Stromal cell of bone marrow (primary cell): Measurements from ENCODE around the gene CHD5.

Experiments
- DNase-seq: peaks from one replicate; pipeline ENCODE4 v3.0.0-alpha.2; 2012; ENCODE audit warnings: low read depth

CHD5 gene

GRCh38 chr1:6154525-6155319 lies 25.4 kb downstream of the CHD5 start:
- DNase-seq = no peak

DNA sequence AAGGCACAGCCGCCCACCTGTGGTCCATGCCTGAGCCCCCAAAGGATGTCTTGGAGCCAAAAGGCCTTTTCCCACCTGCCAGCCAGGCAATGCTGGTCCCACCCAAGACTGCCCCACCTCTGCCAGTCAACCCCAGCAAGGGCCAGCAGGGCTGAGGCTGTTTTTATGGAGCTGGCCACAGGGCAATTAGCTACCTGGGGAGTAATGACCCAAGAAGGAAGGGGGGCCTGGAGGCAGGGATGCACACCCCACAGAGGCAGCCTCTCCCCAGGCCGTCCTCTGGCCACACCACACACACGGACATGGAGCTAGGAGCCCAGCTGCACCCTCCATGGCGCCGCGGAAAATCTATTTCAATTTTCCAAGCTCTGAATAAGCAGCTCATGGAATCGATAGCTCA lies 27.2 kb downstream of the CHD5 start:
- DNase-seq = no peak

DNA sequence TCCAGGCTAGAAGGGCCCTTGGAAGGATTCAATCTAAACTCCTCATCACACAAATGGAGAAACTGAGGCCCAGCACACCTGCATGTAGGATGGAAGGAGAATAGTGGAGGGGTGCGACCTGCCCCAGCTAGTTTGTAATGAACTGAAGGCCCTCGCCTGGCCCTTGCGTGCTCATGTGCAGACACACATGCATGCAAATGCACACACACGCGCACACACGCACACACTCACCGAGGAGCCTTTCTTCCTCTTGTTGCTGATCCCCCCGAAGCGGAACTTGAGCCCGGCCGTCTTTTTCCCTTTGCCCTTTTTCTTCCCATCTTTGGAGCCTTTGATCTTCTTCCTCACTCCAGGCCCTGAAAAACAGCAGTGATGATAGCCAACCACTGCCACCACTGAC lies 27.9 kb downstream of the CHD5 start:
- DNase-seq = no peak

- DNase-seq = no peak
These were observed 28.8 kb downstream of the CHD5 start for GRCh38 chr1:6151291-6151822.

- no peak for DNase-seq
These were observed 29.8 kb downstream of the CHD5 start for GRCh38 chr1:6150006-6150938.

- DNase-seq = no peak
These were observed 30.5 kb downstream of the CHD5 start for GRCh38 chr1:6149597-6149996.

- DNase-seq = no peak
These were observed 31.5 kb downstream of the CHD5 start for GRCh38 chr1:6148497-6149241.

DNA sequence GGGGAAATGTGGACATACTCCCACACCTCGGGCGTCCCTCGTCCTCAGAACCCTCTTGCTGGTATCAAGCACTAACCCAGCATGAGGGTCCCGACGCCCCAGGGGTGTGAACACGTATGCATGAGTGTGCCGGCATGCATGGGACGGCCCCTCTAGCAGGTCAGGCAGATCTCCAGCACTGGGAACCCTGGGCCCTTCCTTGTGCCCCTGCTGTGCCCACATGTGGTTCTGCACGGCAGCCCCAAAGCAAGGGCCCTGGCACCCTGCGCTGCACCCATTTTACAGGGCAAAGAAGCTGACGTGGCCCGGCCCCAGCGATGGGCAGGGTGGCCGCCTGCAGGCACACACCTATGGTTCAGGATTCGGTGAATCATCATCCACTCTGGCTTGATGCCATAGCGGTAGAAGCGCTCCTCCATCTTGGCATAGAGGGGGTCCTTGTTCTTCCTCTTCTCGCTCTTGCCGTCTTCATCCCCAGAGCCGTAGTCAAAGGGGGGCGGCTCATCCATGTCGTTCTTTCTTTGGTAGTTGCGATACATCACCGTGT lies 34.2 kb downstream of the CHD5 start:
- no peak for DNase-seq

GRCh38 chr1:6145396-6145750 lies 34.7 kb downstream of the CHD5 start:
- DNase-seq = no peak

GRCh38 chr1:6144647-6145395 lies 35.3 kb downstream of the CHD5 start:
- no peak for DNase-seq

- DNase-seq = no peak
These were observed 35.9 kb downstream of the CHD5 start for GRCh38 chr1:6144175-6144574.

DNA sequence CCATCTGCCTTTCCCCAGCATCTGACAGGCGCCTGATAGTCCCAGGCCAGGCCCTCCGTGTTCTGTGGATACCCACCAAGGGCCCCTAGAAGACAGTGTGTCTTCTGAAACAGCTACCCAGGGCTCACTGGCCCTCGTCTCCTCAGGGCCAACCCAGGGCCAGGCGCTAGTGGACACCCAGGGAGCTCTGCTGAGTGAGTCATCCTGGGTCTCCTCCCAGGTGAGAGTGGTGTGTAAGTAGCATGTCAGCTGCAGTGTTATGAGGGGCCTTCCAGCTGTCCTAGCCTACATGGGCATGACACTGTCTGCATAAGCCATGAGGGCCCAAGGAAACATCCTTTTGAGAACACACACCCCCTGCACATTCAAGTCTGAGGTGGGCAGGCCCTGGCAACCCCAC lies 36.7 kb downstream of the CHD5 start:
- DNase-seq = no peak

DNA sequence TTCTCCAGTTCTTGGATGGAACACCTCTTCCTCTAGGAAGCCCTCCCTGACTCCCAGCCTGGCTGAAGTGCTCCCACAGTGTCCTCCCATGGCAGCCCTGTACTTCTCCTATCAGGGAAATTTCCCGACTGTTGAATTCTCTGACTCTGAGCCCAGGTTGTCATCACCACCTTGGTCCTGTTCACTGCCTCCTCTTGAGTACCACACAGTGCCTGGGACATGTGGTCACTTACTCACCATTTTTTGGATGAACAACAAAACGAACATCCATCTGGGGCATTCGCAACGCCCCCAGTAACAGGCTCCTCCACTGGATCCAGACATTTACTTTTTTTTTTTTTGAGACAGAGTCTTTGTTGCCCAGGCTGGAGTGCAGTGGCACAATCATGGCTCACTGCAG lies 37.4 kb downstream of the CHD5 start:
- no peak for DNase-seq

- DNase-seq = no peak
These were observed 38.0 kb downstream of the CHD5 start for GRCh38 chr1:6142036-6142621.

- DNase-seq = no peak
These were observed 38.5 kb downstream of the CHD5 start for GRCh38 chr1:6141592-6141991.

DNA sequence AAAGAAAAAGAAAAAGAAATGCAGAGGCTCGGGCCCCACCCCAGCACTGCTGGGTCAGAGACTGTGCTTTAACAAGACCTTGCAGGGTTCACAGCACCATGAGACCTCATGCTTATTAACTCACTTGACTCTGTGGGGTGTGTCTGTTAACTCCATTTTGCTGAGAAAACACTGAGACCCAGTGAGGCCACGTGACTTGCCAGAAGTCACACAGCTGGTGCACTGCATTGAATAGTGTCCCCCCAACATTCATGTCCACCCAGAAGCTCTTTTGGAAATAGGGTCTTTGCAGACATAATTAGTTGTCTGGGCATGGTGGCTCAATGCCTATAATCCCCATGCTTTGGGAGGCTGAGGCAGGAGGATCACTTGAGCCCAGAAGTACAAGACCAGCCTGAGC lies 39.7 kb downstream of the CHD5 start:
- no peak for DNase-seq

- no peak for DNase-seq
These were observed 42.4 kb downstream of the CHD5 start for GRCh38 chr1:6137758-6138157.

- no peak for DNase-seq
These were observed 43.5 kb downstream of the CHD5 start for GRCh38 chr1:6136516-6137220.

DNA sequence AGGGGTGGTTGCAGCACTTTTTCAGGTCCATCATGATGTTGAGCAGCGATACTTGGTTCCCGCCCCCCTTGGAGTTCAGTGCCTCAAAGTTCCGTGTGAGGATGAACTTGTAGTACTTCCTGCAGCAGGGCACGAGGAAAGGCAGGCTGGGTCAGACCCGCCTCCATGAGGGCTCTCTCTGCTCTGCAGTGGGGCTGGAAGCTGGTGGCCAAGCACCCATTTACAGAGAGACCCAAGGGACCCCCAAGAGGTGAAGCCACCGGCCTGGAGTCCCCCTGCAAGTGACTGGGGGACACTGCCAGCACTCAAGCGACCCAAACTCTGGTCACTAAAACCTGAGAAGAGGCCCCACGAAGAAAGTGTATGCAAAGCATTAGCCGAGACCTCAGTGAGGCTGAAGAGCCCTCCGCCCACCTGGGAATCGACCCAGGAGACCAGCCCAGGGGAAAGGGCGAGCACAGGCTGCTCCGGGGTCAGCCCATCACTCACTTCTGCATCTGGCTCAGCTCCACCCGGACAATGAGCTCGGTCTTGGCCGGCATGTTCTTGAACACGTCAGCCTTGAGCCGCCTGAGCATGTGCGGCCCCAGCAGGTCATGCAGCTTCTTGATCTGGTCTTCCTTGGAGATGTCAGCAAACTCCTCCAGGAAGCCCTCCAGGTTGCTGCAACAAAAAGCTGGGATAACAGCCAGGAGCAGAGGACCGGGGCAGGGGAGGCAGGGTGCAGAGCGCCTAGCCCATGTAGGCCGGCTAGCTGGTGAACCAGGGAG lies 45.2 kb downstream of the CHD5 start:
- DNase-seq = no peak
